HG02885 (cell line): ENCODE data around the gene MACROD2.
"Not testable (repeated sequence)": the region's sequence is repeated elsewhere in the genome, so short reads cannot be mapped to it uniquely, and the experiment has no call there.

ENCODE experiments used
- ATAC-seq: cut with Tn5 transposase; IDR thresholded peaks from one replicate; pipeline ENCODE4 v1.9.1; 2021; ENCODE audit warnings: mild to moderate bottlenecking; ENCODE audit not compliant: unreplicated experiment, poor library complexity

MACROD2 gene

GRCh38 chr20:14235355-14235754, 240.0 kb downstream of the MACROD2 start:
- no peak for ATAC-seq

GRCh38 chr20:14245368-14245970, 250.2 kb downstream of the MACROD2 start:
- ATAC-seq = no peak

- no peak for ATAC-seq
Observed at GRCh38 chr20:14259689-14260088, 264.4 kb downstream of the MACROD2 start.

GRCh38 chr20:14260367-14260766, 265.1 kb downstream of the MACROD2 start:
- no peak for ATAC-seq

- no peak for ATAC-seq
Observed at GRCh38 chr20:14264869-14265268, 269.6 kb downstream of the MACROD2 start.

DNA sequence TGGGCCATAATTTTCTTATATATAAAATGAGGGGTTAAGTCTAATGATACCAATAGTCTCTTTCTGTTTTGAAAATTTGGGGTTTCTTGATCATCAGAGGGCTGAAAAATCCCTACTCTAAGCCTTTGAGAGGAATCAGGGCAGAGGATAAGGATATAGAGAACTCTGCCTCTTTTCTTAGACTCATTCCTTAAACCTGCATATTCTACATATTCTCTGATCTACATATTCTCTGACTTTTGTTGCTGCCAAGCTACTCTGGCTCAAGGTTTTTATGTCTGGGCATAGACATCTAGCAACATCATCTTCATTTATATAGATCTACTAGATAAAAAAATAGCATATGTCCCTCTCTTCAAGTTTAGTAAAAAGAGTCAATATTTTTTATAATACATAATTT, 270.9 kb downstream of the MACROD2 start:
- ATAC-seq = no peak

DNA sequence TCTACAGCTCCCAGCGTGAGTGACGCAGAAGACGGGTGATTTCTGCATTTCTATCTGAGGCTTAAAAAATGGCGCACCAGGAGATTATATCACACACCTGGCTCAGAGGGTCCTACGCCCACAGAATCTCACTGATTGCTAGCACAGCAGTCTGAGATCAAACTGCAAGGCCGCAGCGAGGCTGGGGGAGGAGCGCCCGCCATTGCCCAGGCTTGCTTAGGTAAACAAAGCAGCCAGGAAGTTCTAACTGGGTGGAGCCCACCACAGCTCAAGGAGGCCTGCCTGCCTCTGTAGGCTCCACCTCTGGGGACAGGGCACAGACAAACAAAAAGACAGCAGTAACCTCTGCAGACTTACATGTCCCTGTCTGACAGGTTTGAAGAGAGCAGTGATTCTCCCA, 275.4 kb downstream of the MACROD2 start:
- not testable (repeated sequence) for ATAC-seq

- ATAC-seq = no peak
Observed at GRCh38 chr20:14282140-14282539, 286.8 kb downstream of the MACROD2 start.

- no peak for ATAC-seq
Observed at GRCh38 chr20:14284443-14284842, 289.1 kb downstream of the MACROD2 start.

DNA sequence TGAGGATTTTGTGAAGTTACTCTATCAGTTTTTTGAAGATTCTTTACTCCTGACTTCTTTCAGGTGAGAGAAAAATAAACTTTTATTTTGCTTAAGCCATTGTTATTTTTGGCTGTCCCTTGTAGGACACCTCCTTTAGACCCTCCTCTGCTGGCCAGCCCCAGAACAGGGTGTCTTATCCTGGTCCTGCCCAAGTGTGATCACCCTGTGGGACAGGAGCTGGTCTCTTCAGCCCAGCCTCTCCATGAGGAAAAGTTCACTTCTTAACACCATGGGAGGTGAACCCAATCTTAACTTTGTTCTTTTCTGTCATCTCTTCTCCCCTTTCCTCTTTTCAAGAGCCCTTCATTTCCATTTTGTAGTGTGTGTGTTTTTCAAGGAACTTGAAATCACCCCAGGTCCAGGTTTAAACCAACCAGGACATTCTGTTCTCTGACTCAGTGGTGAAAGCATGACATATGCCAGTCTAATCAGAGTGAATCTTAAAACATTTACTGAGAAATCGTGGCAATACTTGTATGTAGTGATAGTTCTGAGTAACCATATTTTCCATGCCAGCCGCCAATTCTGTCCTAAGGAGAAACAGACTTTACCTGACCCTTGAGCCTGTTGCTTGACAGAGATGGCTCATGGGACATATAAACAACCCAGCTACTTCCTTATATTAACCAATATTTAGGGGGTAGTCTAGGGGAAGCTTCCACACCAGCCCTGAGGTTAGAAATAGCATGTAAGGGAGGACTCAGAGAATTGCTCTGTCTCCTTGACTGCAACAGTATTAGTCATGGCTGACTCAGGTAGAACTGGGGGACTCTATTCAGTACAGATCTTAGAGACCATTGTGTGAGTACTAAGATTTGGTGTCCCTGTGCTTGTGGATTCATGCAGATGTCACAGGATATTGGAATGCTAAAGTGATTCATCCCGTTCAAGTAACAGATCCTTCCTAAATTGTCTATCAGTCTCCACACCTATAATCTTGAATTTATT, 293.3 kb downstream of the MACROD2 start:
- no peak for ATAC-seq

DNA sequence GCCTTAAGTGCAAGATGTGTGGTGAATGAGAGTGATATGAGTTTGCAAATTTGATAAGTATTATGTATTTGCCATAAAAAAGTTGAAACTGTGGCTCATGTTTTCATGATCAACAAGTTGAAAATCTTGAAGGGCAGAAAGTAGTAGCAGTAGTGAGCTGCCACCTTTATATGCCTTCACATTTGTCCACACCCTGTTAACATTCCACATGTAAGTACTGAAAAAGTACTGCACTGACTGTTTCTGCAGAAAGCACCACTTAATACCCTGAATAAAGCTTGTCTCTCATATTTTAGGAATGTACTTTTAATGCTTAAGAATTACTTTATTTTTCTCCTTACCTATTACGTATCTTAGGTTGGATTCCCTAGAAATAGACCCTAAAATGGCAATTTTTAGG, 296.2 kb downstream of the MACROD2 start:
- no peak for ATAC-seq

DNA sequence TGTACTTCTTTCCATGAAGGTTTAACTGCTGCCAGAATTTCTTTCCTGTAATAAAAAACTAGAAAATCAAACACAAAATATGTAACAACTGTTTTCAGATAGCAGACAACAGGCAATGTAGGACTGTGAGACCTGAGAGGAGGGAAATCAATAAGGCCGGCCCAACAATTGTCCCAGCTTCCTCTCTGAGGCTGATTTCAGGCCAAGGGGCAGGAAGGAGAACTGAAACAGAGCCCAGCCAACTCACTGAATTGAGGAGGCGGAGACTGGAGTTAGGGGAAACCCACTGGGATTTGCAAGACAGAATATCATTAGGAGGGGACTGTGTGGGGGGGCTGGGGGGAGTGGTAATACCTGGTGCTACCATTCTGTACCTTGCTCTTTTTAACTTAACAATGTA, 299.9 kb downstream of the MACROD2 start:
- no peak for ATAC-seq

DNA sequence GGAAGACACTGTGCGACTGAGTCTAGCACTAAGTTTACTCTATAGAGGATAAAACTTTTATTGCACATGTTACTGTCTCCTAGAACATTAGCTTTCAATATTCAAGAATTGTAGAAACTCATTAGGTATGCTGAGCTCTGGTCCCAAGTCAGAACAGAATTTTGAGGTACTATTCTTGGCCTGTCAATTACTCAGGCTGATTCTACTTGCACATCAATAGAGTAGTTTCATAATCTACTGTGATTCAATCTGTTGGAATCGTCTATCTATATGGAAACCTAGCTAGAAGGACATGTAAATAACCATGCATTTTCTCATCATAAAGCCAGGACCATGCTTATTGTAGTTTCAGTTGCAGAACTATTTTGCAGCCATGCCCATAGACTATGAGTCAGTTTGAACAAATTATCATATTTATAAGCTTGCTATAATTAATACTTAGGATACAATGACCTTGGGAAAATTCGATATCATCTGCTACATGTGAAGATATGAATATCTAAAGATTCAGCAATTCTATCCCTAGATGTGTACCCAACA, 300.5 kb downstream of the MACROD2 start:
- no peak for ATAC-seq

GRCh38 chr20:14299831-14300230, 304.5 kb downstream of the MACROD2 start:
- ATAC-seq = no peak

- no peak for ATAC-seq
Observed at GRCh38 chr20:14303106-14303505, 307.8 kb downstream of the MACROD2 start.

- ATAC-seq = no peak
Observed at GRCh38 chr20:14303651-14304050, 308.3 kb downstream of the MACROD2 start.

DNA sequence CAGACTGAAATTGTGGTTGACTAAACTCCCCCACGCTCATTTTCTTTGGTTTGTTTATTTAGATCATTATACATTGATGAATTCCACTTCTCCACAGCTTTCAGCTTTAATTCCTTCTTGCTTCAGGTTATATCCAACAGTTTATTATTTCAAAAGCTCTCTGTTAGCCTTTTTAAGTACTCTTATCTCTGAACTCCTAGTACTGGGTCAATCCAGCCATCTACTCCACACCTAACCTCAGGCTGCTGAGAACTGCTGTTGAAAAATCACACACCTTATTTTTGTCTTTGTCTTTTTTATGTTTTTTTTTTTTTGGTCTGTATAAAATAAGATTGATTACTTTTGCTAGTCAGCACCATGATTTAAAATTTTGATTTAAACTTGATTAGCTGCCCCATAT, 309.2 kb downstream of the MACROD2 start:
- ATAC-seq = no peak

DNA sequence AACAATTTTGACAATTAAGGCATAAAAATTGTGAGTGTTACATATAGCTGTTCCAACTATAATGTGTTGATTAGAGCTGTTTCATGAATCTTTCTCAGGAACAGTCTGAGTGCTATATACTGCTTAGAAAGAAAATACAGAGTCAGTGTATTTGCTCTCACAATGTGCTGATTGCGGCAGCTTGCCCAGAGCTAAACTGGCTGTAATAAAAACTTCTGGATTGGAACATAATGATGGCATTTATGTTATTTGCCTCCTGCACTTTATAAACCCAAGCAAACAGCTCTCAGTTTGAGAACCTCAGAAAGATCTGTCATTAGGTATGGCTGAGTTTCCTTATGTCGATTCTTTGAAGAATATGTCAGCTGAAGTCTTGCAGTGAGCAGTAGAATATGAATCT, 312.6 kb downstream of the MACROD2 start:
- ATAC-seq = no peak

- no peak for ATAC-seq
Observed at GRCh38 chr20:14310977-14311627, 315.8 kb downstream of the MACROD2 start.

DNA sequence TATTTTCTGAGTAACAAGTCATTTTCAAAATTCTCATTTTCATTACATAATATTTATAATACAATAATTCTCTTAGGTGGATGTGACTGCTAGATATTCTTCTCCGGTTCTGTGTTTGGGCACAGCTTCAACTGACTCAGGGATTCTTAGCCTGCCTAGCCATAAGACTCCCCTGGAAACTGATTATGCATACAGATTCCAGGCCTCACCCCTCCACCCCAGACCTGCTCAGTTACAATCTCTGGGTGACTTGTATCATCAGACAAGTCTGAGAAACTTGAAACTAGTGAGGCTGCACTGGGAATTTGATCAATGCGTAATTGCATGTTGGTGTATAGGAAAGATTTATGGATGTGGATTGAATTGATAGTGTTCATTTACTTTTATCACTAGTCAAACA, 316.7 kb downstream of the MACROD2 start:
- no peak for ATAC-seq
